GM23338 (cell line): ENCODE data around the gene MME. TPM values are rescaled to one million over a fixed set of nuclear protein-coding genes. Genes with fewer than 3 reads are reported as not detected.

Experiments used
- ATAC-seq: fragments of 200-7000 bp; cut with Tn5 transposase; 3 replicates; pipeline ENCODE4 v1.9.1; 2020
- DNase-seq: peaks from one replicate; pipeline ENCODE4 v3.0.0-alpha.2; 2015; ENCODE audit warnings: low spot score
- H2AFZ ChIP-seq: fragments of 200-600 bp; sonication (generic); 2 replicates; pipeline ENCODE4 v1.8.0; 2016; ENCODE audit warnings: antibody characterized with exemption, mild to moderate bottlenecking, moderate library complexity
- H3F3A ChIP-seq: fragments of 200-600 bp; sonication (generic); replicated peaks from 2 replicates; pipeline ENCODE4 v1.8.0; 2017; ENCODE audit warnings: antibody characterized with exemption, mixed run types, low read depth
- H3K27ac ChIP-seq: fragments of 200-600 bp; sonication (generic); 2 replicates; pipeline ENCODE4 v1.6.1; 2016; ENCODE audit warnings: low read depth
- H3K27me3 ChIP-seq: fragments of 200-600 bp; sonication (generic); 2 replicates; pipeline ENCODE4 v1.8.0; 2016; ENCODE audit warnings: mild to moderate bottlenecking, mixed run types, moderate library complexity; ENCODE audit not compliant: insufficient read depth
- H3K36me3 ChIP-seq: fragments of 200-600 bp; sonication (generic); 2 replicates; pipeline ENCODE4 v1.8.0; 2016; ENCODE audit warnings: mild to moderate bottlenecking; ENCODE audit not compliant: insufficient read depth
- H3K4me1 ChIP-seq: fragments of 200-600 bp; sonication (generic); 2 replicates; pipeline ENCODE4 v1.8.0; 2016; ENCODE audit warnings: mild to moderate bottlenecking, moderate library complexity; ENCODE audit not compliant: insufficient read depth
- H3K4me2 ChIP-seq: fragments of 200-600 bp; sonication (generic); 2 replicates; pipeline ENCODE4 v1.7.1; 2017; ENCODE audit warnings: mixed run types
- H3K4me3 ChIP-seq: fragments of 200-600 bp; sonication (generic); 2 replicates; pipeline ENCODE4 v1.6.1; 2016; ENCODE audit warnings: mixed run types
- H3K79me2 ChIP-seq: fragments of 200-600 bp; sonication (generic); replicated peaks from 2 replicates; pipeline ENCODE4 v1.8.0; 2017; ENCODE audit warnings: mild to moderate bottlenecking; ENCODE audit not compliant: insufficient read depth
- H3K9me2 ChIP-seq: fragments of 200-600 bp; sonication (generic); 2 replicates; pipeline ENCODE4 v1.8.0; 2017; ENCODE audit not compliant: insufficient read depth
- H4K20me1 ChIP-seq: fragments of 200-600 bp; sonication (generic); replicated peaks from 2 replicates; pipeline ENCODE4 v1.8.0; 2017; ENCODE audit warnings: mild to moderate bottlenecking; ENCODE audit not compliant: insufficient read depth
- H3K27ac Mint-ChIP-seq: 2 replicates; pipeline ENCODE4 v1.8.0; 2020; ENCODE audit warnings: inconsistent platforms, mild to moderate bottlenecking, moderate library complexity, mixed read lengths
- H3K27me3 Mint-ChIP-seq: 3 replicates; pipeline ENCODE4 v1.8.0; 2022; ENCODE audit warnings: low read depth, mild to moderate bottlenecking, moderate library complexity, mixed read lengths, inconsistent platforms; ENCODE audit not compliant: insufficient read depth, poor library complexity
- H3K36me3 Mint-ChIP-seq: 3 replicates; pipeline ENCODE4 v1.8.0; 2021; ENCODE audit warnings: low read depth, mild to moderate bottlenecking, inconsistent platforms, moderate library complexity, mixed read lengths
- H3K4me1 Mint-ChIP-seq: 3 replicates; pipeline ENCODE4 v1.8.0; 2020; ENCODE audit warnings: mild to moderate bottlenecking, inconsistent platforms, mixed read lengths
- H3K4me3 Mint-ChIP-seq: 3 replicates; pipeline ENCODE4 v1.8.0; 2021; ENCODE audit warnings: moderate library complexity, mild to moderate bottlenecking, inconsistent platforms, mixed read lengths
- H3K9me3 Mint-ChIP-seq: 3 replicates; pipeline ENCODE4 v1.8.0; 2020; ENCODE audit warnings: moderate library complexity, mild to moderate bottlenecking, inconsistent platforms, mixed read lengths
- CREB1 ChIP-seq: fragments of 250-450 bp; sonication (Bioruptor Pico); IDR thresholded peaks from 2 replicates; pipeline ENCODE4 v1.5.0; 2020; ENCODE audit warnings: low read depth, mild to moderate bottlenecking, moderate library complexity
- ETS1 ChIP-seq: IDR thresholded peaks from 2 replicates; pipeline ENCODE4 v1.6.1; 2016; ENCODE audit warnings: antibody characterized with exemption
- EZH2 ChIP-seq: fragments of 200-600 bp; sonication (generic); IDR thresholded peaks from one replicate; pipeline ENCODE4 v1.8.0; 2017; ENCODE audit warnings: antibody characterized with exemption, mild to moderate bottlenecking, low read depth; ENCODE audit not compliant: unreplicated experiment
- EZH2phosphoT487 ChIP-seq: fragments of 200-600 bp; sonication (generic); IDR thresholded peaks from one replicate; pipeline ENCODE4 v1.8.1; 2018; ENCODE audit warnings: antibody characterized with exemption; ENCODE audit not compliant: unreplicated experiment
- JUNB ChIP-seq: IDR thresholded peaks from one replicate; pipeline ENCODE4 v1.6.1; 2016; ENCODE audit warnings: antibody characterized with exemption; ENCODE audit not compliant: unreplicated experiment
- NANOG ChIP-seq: IDR thresholded peaks from 2 replicates; pipeline ENCODE4 v1.6.1; 2016; ENCODE audit warnings: antibody characterized with exemption, borderline replicate concordance
- POLR2AphosphoS5 ChIP-seq: IDR thresholded peaks from 2 replicates; pipeline ENCODE4 v1.6.1; 2016; ENCODE audit warnings: antibody characterized with exemption, low read depth
- REST ChIP-seq: IDR thresholded peaks from one replicate; pipeline ENCODE4 v1.6.1; 2018; ENCODE audit warnings: antibody characterized with exemption; ENCODE audit not compliant: unreplicated experiment
- STAT1 ChIP-seq: IDR thresholded peaks from one replicate; pipeline ENCODE4 v1.6.1; 2016; ENCODE audit warnings: antibody characterized with exemption; ENCODE audit not compliant: unreplicated experiment
- ZNF114 ChIP-seq: fragments of 250-450 bp; sonication (Bioruptor Pico); IDR thresholded peaks from 2 replicates; pipeline ENCODE4 v1.5.0; 2020; ENCODE audit warnings: mild to moderate bottlenecking, moderate library complexity
- ZNF331 ChIP-seq: fragments of 250-450 bp; sonication (Bioruptor Pico); IDR thresholded peaks from 2 replicates; pipeline ENCODE4 v1.5.0; 2020; ENCODE audit warnings: low read depth, mild to moderate bottlenecking, moderate library complexity
- polyA plus RNA-seq: library from polyadenylated mRNA; unstranded; fragments of >200 nt; fragmentation: Nextera tagmentation; extraction: Ambion mirVana; gene quantifications from 2 replicates; pipeline ENCODE4 v1.2.1, GENCODE V29; 2016
- total RNA-seq: library from RNA; depleted of rRNA; stranded (reverse); fragments of >200 nt; shearing (Covaris generic); gene quantifications from 2 replicates; pipeline ENCODE4 v1.2.3, GENCODE V29; 2014
- TF ChIP-seq, protein P1 (sequence below), 2 experiments: fragments of 200-600 bp in 1 of 2; sonication (generic) in 1 of 2; conservative IDR thresholded peaks; 2 replicates each; pipeline versions ENCODE4 v1.5.1 to v1.6.1; 2016 to 2017; ENCODE audit warnings: antibody characterized with exemption in 2 of 2, low read depth in 2 of 2, mild to moderate bottlenecking in 2 of 2, moderate library complexity in 1 of 2

MME gene
- total and polyA plus RNA-seq, 2 experiments from 2014 or later, result 15.2 to 76.7 TPM

DNA sequence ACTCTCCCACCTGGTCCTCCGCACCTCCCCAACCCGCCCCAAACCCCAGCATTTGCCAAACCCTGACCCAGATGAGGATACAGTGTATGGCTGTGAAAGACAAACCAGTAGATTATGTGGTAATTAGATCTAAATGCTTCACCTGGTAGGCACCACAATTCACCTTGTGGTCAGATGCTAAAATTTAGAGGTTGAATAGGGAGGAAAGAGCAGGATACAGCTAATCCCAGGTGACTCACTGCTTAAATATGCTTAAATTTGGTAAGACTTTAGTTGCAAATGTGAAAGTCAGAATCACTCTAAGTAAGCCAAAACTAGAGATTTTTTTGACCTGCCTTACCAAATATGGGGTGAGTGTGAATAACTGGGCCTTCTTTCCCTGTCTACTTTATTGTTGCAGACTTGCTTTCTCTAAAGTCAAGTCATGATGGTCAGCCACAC is 105.5 kb downstream of the MME start (continued):
- TF ChIP-seq, protein P1, sequence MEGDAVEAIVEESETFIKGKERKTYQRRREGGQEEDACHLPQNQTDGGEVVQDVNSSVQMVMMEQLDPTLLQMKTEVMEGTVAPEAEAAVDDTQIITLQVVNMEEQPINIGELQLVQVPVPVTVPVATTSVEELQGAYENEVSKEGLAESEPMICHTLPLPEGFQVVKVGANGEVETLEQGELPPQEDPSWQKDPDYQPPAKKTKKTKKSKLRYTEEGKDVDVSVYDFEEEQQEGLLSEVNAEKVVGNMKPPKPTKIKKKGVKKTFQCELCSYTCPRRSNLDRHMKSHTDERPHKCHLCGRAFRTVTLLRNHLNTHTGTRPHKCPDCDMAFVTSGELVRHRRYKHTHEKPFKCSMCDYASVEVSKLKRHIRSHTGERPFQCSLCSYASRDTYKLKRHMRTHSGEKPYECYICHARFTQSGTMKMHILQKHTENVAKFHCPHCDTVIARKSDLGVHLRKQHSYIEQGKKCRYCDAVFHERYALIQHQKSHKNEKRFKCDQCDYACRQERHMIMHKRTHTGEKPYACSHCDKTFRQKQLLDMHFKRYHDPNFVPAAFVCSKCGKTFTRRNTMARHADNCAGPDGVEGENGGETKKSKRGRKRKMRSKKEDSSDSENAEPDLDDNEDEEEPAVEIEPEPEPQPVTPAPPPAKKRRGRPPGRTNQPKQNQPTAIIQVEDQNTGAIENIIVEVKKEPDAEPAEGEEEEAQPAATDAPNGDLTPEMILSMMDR (conservative IDR thresholded peaks at IDR 0.05; ENCODE audit: low read depth in 2 of 2), result no peak
- no peak for TF ChIP-seq REST

DNA sequence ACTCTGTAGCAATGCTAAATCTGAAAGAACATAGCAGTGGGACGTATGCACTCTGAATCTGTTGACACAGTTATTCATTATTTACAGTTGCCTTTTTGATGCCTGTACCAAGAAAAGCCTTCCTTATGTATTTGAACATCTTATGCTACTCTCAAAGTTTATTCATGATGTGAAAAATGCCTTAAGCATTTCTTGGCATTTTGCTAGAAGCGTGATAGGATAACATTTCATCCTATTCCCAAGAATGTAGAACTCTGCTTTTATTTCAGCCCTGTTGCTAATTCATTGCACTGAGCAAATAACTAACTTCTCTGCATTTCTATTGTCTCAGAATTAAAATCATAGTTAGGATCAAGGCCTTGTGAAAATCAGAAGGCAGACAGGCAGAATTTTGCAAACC is 107.9 kb downstream of the MME start:
- Histone ChIP-seq H3K79me2 (no peaks in the 10 kb centered on the region), H3K27me3 (no peaks in the 10 kb centered on the region), H4K20me1 (no peaks in the 10 kb centered on the region), H2AFZ (no peak overlapping the region), H3K27ac (no peak overlapping the region), H3K4me2 (no peak overlapping the region), H3K4me1 (peaks cover 11% of the 10 kb centered on the region), H3K4me3 (no peak overlapping the region), H3K36me3 (no peaks in the 10 kb centered on the region), H3F3A (no peaks in the 10 kb centered on the region), H3K9me2 (no peaks in the 10 kb centered on the region; the same call in 1 of the 2 replicates)
- Mint-ChIP-seq H3K36me3 (no peaks in the 10 kb centered on the region), H3K4me3 (no peak overlapping the region), H3K4me1 (peaks cover 10% of the 10 kb centered on the region; the same call in 2 of the 3 replicates), H3K27me3 (no peaks in the 10 kb centered on the region), H3K27ac (0 out of 2 replicates have a peak overlapping the region, but pooled peaks have one; percentile 15), H3K9me3 (no peaks in the 10 kb centered on the region)
- ATAC-seq (no peak), DNase-seq (no peak)
- TF ChIP-seq POLR2AphosphoS5, result no peak
- TF ChIP-seq REST, result no peak
- no peak for TF ChIP-seq JUNB
- no peak for TF ChIP-seq EZH2
- TF ChIP-seq EZH2phosphoT487, result no peak
- TF ChIP-seq ETS1, result no peak
- no peak for TF ChIP-seq NANOG
- no peak for TF ChIP-seq ZNF114 (CRISPR knock-in tag)
- TF ChIP-seq, protein P1 (conservative IDR thresholded peaks at IDR 0.05; ENCODE audit: low read depth in 2 of 2), result no peak
- TF ChIP-seq STAT1, result no peak
- no peak for TF ChIP-seq CREB1
- TF ChIP-seq ZNF331, result no peak
